GM19193 (cell line): Measurements from ENCODE around the gene HP.
"Not testable (repeated sequence)": the region's sequence is repeated elsewhere in the genome, so short reads cannot be mapped to it uniquely, and the experiment has no call there.

Experiments used
- POLR2A ChIP-seq: IDR thresholded peaks from 4 replicates; pipeline ENCODE4 v1.6.1; 2011; ENCODE audit not compliant: insufficient read depth, insufficient read length; ENCODE audit errors: extremely low read depth

The HP gene, protein sequence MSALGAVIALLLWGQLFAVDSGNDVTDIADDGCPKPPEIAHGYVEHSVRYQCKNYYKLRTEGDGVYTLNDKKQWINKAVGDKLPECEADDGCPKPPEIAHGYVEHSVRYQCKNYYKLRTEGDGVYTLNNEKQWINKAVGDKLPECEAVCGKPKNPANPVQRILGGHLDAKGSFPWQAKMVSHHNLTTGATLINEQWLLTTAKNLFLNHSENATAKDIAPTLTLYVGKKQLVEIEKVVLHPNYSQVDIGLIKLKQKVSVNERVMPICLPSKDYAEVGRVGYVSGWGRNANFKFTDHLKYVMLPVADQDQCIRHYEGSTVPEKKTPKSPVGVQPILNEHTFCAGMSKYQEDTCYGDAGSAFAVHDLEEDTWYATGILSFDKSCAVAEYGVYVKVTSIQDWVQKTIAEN

DNA sequence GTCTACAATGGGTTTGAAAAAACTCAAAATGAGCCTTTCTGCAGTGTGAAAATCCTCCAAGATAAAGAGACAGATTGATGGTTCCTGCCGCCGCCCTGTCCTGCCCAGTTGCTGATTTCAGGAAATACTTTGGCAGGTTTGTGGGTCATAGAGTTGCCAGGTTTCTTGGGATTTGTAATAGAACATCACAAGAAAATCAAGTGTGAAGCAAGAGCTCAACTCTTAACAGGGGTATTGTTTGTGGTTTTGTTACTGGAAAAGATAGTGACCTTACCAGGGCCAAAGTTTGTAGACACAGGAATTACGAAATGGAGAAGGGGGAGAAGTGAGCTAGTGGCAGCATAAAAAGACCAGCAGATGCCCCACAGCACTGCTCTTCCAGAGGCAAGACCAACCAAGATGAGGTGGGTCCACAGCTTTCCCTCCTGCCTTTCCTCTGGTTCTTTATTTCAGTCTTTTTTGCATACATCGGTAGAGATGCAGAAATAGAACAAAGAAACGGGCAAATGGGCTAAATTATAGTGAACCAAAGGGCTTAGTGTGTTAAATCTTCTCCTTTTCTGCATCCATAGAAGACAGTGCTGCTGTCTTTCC lies at the start of gene HP:
Gene HP (plus strand): TSS at position 252 of the 594 bp plus-strand sequence. CDS start 148 bp downstream, at position 400.
- not testable (repeated sequence) for TF ChIP-seq POLR2A

DNA sequence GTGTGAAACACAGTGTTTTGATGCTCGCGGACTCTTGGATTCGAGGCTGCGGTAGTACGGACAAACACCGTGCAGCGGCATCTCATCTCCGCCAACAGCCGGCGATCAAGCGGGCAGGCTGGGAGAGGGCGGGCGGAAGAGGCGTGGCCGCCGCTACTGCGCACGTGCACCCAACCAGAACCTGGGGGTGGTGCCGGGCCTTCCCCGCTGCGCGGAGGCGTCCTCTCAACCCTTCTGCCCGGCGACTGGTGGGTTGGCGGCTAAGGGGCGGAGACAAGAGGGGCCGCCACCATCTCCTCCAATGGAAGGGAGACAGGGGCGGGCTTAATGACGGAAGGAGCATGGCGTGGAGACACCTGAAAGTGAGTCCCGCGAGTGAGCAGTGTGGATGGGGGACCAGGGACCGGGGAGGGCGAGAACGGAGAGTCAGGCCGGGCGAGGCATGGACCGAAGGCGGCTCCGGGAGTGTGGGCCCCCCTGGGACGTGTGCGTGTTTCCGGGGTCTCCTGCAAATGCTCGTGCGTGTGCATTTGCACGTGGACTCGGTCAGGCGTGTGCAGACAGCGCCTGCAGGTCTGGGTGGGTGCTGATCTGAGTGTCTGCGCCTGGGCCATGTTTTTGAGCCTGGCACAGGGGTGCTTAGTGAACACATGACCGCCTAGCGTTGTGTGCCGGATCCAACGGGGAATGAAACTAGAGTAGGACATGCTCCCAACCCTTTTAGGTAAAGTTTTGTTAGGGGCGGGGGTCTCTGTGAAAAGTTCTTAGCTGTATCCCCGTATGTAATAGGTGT lies 45.7 kb upstream of the HP start, which contains the start of gene DHODH:
Gene DHODH (plus strand): TSS at position 321 of the 793 bp plus-strand sequence. CDS start 21 bp downstream, at position 342.
- TF ChIP-seq POLR2A, result peak; percentile 91

DNA sequence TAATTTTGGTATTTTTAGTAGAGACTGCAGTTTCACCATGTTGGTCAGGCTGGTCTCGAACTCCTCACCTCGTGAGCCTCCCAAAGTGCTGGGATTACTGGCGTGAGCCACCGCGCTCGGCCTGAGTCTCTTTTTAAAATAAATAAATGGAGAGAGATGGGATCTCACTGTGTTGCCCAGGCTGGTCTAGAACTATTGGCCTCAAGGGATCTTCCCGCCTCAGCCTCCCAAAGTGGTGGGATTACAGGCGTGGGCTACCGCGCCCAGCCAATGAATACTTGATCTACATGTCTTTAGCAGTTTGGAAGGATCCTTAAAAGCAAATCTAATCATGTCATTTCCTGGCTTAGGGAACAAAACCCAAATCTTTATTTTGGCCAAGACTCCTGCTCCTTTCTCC lies 44.5 kb upstream of the HP start:
- TF ChIP-seq POLR2A, result no peak

DNA sequence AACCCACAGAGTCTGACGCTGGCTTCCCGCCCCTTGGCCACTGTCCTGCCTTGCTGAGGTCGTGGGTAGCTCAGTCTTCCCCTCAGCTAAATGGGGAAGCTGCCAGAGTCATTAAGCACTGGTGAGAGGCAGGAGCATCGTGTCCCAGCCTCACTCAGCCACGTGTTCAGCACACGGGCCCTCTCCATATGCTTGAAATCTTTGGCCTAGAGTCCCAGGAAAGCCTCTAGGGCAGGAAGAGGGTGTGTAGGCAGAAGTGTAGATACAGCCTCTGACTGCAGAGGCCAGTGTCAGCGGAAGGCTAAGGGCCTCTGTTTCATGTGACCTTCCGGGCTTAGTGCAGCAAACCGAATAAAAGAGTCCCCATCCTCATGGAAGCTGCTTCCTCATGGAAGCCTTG lies 41.7 kb upstream of the HP start:
- no peak for TF ChIP-seq POLR2A

DNA sequence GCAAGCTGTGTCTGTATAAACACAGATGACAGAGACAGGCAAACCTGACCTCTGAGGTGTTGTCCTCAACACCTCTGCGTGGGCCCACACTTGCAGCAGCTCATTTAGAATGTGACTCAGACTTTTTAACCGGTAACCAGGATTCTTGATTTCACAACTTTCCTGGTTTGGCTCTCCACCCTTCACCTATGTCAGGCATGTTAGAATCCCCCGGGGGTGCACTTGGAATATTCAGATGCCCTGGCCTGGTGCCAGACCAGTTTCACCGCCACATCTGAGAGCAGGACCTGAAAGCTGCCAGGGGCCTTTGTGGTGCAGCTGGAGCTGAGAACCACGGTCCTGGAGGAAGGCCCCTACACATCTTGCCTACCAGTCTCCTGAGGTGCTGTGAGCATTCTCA lies 40.9 kb upstream of the HP start:
- TF ChIP-seq POLR2A, result no peak

DNA sequence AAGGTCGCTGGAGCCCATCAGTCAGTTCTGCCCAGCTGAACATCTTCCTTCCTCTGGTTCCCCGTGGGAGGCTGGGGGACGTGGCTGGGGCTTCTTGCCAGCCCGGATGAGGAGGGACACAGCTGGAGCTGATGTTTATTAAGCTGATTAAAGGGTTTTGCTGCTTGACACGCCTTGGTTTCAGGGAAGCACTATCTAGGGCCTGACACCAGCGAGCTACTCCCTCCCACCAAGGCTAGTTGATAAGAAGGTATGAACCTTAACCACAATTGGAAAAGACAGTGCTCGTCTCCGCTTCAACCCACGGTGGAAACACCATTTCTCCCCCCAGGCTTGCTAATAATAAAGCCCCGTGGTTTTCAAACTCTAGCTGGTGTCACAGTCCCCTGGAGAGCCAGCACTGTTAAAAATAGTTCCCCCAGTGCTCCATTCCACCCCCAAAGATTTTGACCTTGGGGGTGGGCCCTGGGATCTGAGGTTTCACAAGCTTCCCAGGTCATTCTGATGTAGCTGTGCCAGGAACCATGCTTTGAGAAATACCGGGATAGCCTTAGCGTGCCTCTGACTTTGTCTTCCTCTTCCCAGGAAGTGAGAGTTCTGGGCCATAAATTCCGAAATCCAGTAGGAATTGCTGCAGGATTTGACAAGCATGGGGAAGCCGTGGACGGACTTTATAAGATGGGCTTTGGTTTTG lies 40.3 kb upstream of the HP start:
- TF ChIP-seq POLR2A, result no peak

DNA sequence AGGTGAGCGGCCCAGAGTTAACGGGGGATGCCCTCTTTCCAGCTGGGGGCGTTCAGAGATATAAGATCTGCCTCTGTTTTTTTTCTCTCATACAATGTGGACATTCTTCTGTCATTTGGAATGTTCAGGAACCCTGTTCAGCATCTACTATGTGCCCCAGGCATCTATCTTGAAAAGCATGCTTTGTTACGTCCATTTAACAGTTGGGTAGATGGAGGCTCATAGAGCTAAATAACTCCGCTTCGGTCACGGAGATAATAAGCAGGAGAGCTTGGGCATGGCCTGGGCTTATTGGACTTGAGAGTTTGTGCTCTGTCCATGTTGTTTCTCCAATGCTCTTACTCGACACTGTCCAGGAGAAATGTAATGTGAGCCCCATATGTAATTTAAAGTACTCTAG lies 39.6 kb upstream of the HP start:
- TF ChIP-seq POLR2A, result no peak

DNA sequence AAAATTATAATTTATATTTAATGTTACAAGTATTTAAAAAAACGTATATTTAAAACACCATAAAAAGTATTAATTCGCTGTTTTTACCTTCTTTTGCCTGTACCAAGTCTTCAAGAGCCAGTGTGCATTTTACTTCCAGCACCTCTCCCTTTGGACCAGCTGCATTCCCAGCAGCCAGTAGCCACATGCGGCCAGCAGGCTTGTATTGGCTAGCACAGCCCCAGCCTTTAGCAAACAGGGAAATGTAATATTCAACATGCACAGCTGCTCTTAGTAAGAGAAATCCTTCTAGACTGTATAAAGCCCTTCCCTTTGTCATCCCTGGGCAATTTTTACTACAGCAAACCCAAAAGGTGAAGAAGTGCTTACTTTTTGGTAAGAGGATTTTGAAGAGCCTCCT lies 39.2 kb upstream of the HP start:
- TF ChIP-seq POLR2A, result no peak

DNA sequence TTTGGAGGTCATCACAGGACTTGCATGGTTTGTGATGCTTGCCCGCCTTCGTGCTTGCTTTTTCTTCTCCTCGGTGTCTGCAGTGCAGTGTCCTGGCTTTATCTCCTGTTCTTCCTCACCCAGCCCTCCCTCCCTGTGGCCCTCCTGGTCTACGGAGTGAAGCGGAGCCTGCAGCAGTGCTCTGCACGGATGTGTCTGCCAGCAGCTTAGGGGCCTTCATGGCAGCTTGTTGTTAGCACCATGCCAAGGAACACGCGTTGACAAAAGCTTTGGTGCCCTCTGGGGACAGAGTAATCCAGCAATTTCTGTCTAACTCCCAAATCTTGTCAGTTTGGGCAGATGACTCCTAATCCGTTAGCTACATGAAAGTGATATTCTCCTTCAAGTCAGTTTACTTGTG lies 35.8 kb upstream of the HP start:
- TF ChIP-seq POLR2A, result no peak

DNA sequence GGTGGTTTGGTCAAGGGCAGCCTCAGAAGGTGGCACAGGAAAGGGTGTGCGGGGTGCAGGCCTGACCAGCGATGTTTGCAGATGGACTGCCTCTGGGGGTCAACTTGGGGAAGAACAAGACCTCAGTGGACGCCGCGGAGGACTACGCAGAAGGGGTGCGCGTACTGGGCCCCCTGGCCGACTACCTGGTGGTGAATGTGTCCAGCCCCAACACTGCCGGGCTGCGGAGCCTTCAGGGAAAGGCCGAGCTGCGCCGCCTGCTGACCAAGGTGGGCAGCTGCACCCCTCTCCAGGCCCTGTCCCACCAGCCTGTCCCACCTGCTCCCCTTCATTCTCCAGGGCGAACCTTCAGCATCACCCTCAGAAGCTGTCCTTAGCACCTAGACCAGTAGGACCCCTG lies 33.3 kb upstream of the HP start:
- TF ChIP-seq POLR2A, result no peak

DNA sequence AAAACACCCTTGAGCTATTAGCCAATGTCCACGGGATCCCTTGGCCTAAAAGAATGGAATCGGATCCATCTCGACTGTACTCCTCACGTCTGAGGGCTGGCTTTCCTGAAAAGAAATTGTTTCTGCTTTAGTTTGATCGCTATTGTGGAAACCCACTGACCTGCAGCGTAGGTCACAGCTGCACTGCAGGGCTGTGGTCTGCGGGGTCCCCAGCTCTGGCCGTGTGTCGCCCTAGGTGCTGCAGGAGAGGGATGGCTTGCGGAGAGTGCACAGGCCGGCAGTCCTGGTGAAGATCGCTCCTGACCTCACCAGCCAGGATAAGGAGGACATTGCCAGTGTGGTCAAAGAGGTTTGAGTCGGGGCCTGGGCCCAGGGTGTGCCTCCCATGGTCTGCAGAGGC lies 32.2 kb upstream of the HP start:
- no peak for TF ChIP-seq POLR2A

DNA sequence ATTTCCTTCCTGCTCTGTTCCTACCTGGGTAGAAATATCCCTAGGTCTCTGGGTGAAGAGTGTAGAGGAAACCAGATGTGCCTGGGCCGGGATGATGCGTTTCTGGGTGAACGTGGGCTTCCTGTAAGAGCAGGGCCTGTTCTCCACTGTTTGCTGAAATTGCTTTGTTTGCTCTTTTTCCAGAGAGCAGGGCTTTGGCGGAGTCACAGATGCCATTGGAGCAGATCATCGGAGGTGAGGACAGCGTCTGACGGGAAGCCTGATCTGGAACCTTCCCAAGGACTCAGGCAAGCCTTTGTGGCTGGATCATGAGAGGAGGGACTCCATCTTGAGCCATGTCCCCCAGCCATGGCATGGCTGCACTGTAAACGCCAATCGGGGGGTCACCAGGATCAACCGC lies 30.3 kb upstream of the HP start:
- no peak for TF ChIP-seq POLR2A

DNA sequence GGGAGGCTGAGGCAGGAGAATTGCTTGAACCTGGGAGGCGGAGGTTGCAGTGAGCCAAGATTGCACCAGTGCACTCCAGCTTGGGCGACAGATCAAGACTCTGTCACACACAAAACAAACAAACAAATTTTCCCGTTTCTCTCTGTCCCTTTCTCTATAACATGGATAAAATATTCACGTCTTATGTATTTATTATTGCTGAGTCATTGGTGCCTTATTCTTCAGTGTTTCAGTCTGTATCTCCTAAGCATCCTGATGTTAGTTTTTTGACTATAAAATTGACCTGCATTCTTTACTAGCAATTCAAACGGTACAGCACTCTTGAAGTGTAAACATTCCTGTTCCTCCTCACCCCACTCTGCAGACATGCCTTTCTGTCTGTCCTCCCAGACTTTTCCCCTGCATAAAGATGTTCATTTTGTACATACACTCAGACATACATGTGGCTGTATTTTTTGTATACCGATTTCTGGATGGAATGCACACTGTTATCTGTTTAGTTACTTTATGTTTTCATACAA lies 29.4 kb upstream of the HP start:
- no peak for TF ChIP-seq POLR2A

DNA sequence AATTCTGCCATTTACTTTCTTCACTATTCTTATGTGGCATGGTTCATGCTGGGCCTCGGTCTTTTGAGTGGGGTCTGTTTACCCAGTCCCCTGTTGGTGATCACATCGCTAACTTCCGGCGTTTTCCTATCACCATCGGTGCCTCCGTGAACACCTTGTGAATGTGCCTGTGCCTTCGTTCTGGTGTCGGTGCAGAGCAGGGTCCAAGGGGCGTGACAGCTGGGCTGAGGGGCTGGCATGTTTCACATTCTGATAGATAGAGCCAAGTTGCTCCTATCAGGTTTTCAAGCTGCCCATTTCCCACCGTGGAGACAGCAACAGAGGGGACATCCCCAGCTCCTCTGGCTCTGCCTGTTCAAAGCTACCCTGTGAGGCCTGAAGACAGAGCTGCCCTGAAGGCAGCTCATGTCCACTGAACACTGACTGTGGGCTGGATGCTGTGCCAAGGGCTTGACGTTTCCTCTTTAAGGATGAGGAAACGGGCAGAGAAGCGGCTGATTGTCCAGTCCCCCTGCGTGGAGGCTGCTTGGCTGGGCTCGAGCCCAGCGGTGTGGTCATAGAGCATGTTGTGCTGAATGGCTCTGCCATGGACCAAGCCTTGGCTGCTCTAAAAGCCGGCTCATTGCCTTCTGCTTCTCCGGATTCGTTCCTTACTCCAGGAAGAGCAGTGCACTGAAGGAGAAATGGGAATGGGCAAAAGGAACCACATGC lies 28.7 kb upstream of the HP start:
- no peak for TF ChIP-seq POLR2A
